HG02840 (cell line): ENCODE measurements around the gene GOLGA7B.

Source experiments
- ATAC-seq: cut with Tn5 transposase; IDR thresholded peaks from one replicate; pipeline ENCODE4 v1.9.1; 2021; ENCODE audit warnings: mild to moderate bottlenecking, moderate library complexity, moderate number of reproducible peaks; ENCODE audit not compliant: unreplicated experiment, low FRiP score

GOLGA7B gene

DNA sequence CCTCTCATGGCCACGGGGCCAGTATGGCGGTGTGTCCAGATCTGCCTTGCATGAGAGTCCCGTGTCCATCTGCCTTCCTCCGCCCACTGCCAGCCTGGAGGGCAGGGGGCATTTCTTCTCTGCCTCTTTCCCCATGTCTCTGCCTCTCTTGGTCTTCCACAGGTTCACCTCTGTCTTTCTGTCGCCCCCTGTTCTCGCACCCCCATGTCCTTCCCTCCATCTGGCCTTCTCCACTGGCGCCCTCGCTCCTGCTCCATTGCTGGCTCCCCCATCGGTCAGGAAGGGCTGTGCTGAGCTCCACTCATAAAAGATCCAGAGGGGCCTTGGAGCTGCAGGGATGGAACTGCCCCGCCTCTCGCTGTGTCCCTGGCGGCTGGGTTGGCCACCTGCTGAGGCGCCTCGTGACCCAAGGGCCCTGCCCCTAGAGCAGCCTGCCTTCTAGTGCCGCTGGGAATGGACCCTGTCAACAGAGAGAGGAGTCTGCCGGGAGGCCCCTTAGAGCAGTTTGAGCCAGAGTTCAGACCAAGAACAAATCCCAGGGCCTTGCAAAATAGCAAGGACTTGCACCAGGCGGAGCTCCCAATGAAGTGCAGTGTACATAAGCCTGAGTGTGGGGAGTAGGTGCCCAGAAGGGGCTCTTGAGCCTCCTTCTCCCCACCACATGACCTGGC, 42.0 kb downstream of the GOLGA7B start:
- no peak for ATAC-seq

DNA sequence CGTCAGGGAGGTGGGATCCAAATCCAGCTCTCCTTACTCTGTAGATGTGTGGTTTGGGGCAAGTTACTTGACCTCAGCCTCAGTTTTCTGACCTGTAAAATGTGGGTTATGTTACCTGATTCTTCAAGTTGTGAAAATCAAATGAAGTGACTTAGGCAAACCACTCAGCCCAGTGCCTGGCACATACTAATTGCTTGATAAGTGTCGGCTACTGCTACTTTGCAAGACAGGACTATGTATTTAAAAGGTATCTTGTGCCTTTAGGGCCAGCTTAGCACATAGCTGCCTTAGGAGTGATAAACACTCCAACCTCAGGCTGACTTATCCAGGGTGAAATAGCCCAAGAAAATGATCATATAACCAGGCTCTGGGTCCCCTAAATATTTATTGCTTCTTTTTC, 42.9 kb downstream of the GOLGA7B start:
- no peak for ATAC-seq

DNA sequence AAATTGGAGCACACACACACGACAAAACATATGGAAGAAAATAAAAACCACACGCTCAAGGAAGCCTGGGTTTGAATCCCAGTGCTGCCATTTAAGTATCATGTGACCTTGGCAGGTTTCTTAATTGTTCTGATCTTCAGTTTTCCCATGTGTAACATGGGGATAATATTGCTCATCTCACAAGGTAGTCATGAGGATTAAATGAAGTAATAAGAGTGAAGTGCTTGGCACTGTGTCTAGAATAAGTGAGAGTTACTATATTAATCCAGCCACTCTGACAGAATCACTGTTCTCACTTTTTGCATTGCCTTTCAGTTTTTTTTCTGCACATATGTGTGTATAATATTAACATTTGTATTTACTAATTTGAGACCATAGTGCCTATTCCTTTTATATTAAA, 43.3 kb downstream of the GOLGA7B start:
- ATAC-seq, result no peak

DNA sequence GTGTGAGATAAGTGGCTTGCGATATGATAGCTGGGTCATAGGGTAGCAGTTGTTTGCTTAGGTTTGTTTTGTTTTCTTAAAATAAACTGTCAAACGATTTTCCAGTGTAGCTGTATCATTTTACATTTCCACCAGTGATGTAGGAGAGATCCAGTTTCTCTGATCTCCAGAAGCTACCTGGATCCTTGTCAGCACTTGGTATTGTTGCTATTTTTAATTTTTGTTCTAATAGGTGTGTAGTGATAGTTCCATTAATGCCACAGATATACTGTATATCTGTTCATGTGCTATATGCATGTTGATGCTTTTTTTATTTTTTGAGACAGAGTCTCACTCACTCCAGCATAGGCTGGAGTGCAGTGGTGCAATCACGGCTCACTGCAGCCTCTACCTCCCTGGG, 44.4 kb downstream of the GOLGA7B start:
- ATAC-seq, result no peak

DNA sequence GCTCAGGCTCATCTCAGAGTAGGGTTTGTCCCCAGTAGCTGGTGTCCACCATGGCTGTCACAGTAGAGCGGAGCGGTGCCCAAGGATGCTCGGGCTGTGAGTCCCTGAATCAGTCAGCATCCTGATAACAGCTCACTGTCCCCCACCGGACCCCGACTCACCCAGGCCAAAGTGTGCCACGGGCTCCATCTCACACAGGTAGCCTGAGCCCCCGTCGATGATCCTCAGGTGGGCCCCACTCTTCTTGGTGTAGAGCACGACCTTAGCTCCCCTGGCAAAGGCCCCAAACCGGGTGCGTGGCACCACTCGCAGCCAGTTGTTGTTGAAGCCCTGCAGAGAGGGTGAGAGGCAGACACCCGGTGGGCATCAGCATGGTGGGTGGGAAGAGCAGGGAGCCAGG, 45.4 kb downstream of the GOLGA7B start:
- no peak for ATAC-seq

DNA sequence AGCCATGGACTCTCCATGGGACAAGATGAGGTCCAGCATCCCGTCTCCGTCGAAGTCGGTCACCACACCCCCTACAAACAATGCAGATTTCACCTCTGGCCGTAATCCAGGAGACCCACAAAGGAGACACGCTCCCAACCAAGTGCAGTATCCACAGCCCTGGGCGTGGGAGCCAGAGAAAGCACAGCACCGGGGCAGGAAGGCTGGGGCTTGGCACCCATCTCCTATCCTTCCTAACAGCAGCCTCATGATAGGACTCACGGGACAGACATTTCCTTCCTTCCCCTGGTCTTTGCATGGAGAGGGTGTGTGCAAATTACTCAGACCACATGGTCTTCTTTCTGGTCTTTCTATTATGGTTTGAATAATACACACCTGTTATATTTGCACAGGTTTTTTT, 46.3 kb downstream of the GOLGA7B start:
- ATAC-seq, result no peak

DNA sequence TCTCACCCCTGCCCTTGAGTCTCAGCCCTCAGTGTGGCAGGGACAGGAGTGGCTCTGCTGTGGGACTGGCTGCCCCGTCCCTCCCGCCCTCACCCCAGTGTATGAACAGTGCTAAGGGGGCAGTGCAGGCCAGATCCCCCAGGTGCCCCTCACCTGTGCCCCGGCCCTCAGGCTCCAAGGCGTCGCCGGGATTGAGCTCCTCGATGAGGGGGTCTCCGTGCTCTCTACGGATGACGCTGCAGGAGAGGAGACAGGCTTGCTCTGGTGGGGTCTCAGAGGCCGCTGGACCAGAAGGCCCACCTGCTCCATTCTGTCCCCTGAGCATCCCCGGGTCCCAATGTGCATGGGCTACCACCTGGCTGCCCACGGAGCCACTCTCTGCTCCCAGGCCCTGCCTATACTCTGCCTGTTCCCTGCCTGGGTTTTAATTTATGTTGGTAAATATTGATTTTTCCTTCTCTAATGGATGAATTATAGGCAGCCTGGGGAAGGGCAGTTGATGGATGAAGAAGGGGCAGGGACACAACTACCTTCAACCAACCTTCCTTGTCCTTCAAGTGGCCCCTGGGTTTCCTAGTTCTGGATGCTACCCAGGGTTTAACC, 47.2 kb downstream of the GOLGA7B start:
- no peak for ATAC-seq

DNA sequence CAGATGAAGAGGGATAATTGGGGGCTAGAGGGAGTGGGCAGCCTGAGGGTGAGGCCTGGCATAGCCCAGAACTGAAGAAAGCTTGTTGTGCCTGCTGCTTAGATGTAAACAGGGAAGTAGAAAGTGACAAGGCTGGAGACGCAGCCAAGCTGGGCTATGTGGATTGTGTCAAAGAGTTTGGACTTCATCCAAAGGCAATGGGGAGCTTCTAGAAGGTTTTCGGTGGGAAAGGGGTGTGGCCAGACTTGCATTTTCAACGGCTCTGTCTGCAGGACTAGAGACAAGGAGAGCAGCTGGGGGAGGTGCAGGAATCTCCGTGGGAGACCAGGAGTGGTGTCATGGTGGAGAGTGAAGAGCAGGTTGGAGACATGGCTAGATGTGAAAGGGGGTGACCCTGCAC, 48.8 kb downstream of the GOLGA7B start:
- no peak for ATAC-seq

DNA sequence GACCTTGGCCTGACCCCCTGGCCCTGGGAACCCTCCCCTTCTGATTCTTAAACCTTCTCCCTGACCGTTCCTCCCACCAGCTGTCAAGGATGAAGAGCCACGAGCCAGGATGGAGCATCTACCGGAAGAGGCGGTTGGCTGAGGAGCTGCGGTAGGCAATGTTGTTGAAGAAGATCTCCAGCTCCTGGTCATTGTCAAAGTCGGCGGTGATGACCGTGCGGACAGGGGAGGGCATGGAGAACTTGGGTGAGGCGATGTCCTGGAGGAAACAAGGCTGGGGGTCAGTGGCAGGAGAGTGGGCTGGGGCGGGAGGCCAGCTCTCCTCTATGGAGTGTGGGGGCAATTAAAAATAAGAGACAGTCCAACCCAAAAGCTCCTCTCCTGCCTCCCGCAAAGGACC, 51.7 kb downstream of the GOLGA7B start:
- no peak for ATAC-seq

DNA sequence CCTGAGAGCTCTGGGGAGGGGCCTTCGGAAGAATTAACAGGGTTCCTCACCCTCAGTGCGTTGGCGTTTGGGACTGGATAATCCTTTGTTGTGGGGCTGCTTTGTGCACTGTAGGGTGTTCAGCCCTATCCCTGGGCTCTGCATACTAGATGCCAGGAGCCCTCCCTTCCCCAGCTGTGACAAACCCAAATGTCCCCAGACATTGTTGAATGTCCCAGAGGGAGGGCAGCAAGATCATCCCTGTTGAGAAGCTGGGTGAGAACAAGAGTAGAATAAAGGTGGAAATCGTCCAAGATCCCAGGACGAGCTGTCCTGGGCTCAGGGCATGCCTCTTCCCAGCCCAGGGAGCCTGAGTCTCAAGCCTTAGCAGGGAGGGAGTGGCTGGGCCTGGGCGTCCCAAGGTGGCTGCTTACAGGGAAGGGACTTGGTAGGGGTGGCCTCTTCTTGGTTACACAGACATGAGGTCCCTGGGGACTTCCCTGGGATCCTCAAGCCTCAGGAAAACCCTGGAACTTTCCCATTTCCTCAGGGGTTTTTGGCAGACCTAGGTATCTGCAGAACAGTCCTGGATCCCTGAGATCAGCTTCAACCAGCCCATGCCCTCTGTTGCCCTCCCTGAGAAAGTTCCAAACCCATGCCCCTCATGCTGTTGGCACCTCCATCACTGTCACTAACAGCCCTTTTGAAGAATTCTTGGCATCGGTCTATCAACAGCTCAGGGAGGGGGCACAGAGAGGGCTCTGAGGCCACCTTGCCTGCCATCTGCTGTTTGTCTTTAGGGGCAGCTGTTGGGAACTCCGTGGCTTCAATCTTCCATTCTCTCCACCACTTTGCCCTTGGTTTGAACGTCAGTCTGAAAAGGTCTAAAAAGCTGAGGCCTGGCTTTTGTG, 53.7 kb downstream of the GOLGA7B start:
- no peak for ATAC-seq

DNA sequence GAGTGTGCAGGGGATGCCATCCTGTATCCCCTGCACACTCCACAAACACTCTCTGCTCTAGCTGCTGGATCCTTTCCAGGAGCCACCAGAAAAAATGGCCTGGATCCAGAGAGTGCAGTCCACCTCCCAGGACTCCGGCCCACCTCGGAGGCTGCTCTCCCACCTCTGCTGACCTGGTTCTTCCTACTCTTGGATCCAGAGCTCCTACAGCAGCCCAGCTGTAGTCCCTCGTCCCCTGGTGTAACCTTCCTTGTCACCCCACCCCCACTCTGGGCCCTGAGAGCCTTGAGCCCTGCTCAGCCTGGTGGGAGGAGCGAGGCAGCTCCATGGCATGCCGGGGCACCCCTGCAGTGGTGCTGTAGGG, 54.4 kb downstream of the GOLGA7B start:
- no peak for ATAC-seq

DNA sequence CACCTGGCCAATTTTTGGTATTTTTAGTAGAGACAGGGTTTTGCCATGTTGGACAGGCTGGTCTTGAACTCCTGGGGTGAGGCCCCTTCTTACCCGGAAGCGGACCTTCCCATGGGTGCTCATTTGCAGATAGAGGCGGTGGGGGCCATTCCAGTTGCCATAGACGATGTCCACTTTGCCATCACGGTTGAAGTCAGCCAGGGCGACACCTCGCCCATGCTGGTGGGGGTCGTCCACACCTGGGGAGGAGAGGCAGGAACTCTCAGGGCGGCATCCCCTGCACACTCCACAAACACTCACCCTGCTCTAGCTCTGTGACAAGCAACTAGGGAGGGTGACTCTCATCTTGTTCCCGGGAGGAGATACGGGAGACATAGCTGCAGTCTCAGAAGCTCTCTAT, 54.9 kb downstream of the GOLGA7B start:
- ATAC-seq, result no peak

DNA sequence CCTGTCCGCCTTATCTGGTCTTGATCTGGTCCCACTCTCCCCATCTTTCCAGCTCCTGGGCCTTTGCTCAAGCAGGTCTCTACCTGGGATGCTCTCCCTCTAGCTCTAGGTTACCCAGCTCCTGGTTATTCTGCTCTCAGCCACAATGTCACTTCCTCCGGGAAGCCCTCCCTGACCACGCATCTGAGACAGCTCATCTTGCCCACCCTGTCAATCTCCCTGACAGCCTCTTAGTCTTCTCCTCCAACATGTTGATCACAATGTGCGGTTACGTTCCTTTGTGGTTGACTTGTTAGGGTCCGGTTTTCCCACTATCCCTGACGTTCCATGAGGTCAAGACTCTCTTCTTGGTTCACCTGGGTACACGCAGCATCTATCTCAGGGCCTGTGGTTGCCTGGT, 55.6 kb downstream of the GOLGA7B start:
- ATAC-seq, result no peak

DNA sequence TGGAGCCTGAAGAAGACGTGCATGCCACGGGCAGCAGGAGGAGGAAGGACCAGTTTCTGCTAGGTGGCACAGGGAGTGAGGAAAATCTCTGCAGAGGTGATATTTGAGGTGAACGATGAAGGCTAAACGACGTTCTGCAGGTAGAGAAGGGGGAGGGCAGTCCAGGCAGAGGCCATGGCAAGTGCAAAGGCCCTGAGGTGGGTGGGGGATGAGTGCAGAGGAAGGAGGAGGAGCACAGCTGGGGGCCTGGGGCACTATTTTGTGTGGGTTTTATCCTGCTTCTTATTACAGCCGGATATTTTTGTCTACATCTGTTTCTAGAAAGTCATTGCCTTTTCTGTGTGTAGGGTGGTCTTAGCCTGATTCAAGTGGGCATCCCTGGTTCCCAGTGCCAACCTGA, 57.6 kb downstream of the GOLGA7B start:
- ATAC-seq, result no peak

DNA sequence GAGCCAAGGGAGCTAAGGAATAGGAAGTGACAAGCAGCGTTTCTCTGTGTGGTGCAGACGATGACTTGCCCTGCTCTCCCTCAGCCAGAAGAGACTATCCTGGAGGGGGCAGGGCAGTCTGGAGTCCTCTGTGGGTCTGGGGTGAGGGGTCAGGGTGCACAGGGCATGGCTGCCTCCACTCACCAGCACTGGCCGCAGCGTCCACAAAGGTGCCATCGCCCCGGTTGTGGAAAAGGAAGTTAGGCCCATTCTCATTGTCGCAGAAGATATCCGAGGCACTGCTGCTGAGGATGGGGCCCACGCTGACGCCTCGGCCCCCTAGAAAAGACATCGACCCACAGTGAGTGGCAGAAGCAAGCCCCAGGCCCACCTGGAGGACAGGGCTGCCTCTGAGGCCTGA, 58.2 kb downstream of the GOLGA7B start:
- no peak for ATAC-seq

DNA sequence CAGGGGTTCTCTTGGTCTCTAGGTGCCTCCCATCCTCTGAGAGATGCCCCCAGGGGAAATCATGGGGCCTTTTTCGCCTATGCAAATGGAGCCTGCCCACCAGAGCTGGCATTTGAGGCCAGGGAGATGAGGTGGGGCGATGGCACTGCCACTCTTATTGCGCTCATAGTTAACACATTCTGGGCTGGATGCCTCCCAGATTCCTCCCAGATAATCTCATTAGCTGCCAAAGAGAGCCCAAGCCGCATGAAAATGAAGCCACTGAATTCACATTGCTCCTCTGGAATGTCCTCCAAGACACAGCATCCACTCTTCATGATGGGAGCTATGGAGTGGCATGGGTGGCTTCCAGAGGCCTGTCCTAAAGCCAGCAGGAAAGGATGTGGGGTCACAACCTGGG, 61.0 kb downstream of the GOLGA7B start:
- ATAC-seq, result no peak

DNA sequence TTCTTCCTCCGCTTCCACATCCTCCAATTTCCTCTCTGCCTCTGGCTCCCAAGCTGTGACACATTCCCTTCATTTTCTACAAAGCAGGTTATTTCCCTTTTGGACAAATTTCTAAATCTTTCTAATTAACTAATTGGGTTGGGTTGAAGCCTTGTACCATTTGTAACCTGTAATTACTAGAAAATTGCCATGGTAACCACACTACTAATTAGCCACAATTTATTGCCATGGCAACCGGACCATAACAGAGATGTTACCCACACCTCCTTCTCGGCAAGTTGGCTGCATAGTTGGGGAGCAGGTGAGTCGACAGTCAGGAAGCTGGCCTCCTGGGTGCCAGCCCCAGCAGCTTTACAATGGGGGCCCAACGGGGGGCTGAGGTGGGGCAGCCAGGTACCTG, 61.6 kb downstream of the GOLGA7B start:
- no peak for ATAC-seq

DNA sequence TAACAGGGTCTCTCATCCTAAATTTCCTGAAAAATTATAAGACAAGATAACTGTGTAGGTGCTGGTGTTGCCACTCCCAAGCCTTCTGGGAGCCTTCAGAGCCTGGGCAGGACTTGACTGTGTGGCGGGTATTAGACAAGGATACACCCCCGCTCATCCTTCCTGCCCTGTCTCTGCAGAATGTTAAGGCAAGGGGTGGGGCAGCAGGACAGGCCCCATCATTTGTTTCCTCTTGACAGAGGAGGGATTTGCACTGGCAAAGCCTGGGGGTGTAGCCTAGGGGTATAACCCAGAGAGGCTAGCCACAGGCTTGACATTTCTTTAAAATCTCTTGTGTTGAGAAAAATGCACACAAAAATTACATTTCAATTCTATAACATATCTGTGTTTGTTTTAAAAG, 63.5 kb downstream of the GOLGA7B start:
- no peak for ATAC-seq

DNA sequence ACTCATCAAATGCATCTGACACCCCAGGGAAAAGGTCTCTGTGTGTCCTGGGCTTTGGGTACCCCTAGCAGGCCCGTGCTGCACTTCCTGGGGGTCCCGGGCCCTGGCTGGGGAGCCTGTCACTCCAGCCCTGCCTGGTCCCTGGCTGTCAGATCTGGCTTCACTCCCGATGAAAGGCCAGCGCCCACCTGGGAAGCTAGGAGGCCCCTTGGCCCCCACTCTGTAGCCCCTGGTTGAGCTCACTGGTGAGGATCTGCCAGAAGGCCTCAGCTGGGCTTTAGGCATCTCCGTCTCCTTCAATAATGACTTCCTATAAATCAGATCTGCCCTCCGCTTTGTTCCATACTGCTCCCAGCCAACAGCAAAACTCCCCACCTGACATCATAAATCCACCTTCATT, 64.0 kb downstream of the GOLGA7B start:
- ATAC-seq, result no peak

DNA sequence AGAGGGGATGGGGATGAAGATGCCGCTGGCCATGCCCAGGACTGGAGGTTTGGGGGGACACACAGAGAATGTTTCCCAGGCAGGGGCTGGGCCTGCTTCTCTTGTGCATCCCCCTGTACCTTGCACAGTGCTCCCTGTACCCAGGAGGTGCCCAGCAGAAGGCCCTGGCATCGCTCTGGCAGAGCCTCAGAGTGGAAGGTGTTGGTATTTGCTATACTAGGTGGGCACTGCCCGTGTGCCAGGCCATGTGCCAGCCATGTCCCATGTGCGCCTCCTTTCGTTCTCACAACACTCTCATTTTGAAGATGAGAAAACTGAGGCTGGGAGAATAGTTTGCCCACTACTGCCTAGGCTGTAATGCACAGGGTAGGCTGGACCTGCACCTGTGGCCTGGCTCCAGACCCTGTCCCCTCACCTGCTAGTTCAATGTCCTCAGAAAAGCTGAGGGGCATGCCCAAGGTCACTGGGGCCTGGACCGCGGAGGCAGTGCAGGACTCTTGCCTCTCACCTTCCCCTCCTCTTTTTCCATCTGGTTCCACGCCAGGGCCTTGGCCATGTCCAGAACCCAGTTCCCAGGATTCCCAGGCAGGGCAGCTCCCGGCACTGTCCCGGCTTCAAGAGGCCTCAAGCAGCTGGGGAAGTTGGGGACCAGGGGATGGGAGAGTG, 64.7 kb downstream of the GOLGA7B start:
- no peak for ATAC-seq

DNA sequence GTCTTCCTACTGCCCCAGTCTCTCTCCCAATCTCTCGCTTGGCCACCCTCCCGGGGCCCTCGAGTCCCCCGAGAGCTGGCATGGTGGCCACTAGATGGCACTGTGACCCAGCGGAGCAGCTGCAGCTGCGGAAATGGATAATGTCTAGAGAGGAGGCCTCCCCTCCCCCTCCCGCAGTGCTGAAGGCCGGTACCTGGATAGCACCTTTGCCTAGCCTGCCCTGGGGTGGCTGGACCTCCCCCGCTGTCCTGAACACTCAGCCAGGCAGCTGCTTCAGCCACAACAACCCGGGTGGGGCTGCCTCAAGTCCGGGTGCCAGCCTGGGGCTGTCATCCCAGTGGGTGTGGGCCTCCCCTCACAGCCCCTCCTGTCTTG, 65.2 kb downstream of the GOLGA7B start:
- ATAC-seq, result no peak
